Globus pallidus (tissue), 1 donor: Measurements from ENCODE around the gene EVI2A.
A peak's percentile ranks its signal among the peaks of the same experiment; 100 is the strongest.
"Not testable (repeated sequence)": the region's sequence is repeated elsewhere in the genome, so short reads cannot be mapped to it uniquely, and the experiment has no call there.

Experiments
- DNase-seq: peaks from one replicate; pipeline ENCODE4 v3.0.0-alpha.2; 2015; ENCODE audit warnings: low spot score

EVI2A gene, protein sequence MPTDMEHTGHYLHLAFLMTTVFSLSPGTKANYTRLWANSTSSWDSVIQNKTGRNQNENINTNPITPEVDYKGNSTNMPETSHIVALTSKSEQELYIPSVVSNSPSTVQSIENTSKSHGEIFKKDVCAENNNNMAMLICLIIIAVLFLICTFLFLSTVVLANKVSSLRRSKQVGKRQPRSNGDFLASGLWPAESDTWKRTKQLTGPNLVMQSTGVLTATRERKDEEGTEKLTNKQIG

DNA sequence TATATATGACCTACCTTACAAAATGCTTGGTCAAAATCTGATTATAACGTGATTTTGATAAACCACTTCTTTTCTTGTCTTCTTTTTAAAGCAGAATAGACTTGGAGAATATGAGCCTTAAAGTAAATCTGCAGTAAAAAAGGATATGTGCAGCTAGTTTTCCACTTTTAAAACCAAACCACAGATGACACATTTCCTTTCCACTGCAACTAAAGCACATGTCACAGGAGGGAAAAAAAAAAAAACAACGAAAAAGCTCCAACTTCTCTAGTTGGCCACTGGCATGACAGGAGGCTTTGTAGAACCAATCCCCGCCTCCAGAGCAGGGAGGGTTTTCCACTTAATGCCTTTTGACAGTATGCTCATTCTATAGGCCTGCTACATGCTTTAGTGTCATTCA, at the start of gene EVI2A:
TSS of gene EVI2A (minus strand) at position 142 of the 400 bp plus-strand sequence. CDS start 2,609 bp downstream, outside the sequence.
- peak; percentile 94 for DNase-seq

DNA sequence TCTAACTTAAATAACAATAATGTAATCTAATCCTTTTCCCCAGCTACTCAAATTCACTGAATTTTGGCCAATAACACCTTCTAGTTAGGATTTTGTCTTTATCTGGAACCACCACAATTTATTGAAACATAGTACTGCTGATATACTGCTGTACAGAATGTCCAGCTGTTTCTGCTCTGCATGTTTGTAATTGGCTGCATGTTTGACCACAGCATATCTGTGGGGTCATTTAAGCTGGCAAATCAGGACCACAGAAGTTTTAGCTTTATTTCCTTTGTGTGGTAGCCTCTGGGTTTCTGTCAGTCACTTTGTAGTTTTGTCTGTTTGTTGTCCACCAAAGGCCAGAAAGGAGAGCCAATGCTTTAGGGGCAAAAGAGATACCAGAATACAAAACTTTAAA, 47.8 kb upstream of the EVI2A start:
- no peak for DNase-seq

DNA sequence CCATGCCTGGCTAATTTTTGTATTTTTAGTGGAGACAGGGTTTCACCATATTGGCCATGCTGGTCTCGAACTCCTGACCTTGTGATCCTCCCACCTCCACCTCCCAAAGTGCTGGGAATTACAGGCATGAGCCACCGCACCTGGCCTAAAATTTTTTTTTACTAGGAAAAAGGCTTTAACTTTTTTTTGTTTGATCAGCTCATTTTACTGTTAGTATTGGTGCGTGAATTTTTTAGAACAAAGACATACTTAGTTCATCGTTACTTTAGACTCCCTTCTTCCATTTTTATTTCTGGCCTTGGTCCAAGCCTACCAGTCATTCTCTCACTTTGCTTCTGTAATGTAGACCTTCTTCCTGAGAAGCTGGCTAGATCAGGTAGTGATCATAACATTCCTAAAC, 44.7 kb upstream of the EVI2A start:
- DNase-seq = no peak

DNA sequence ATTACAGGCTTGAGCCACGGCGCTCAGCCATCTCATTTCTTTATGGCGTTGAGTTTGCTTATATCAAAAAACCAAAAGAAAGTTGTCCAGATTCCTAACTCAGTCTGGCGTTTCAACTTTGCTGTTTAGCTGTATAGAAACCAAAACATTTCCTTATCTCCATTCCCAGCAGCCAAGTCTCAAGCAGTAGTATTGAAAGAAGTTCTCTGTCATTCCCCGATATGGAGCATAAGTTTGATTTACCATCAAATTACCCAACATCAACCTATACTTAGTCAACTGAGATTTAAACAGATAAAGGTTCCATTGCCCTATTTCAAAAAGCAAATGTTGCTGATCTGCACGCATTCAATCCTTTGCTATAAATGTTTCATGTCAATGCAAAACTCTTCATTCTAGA, 42.6 kb upstream of the EVI2A start:
- no peak for DNase-seq

DNA sequence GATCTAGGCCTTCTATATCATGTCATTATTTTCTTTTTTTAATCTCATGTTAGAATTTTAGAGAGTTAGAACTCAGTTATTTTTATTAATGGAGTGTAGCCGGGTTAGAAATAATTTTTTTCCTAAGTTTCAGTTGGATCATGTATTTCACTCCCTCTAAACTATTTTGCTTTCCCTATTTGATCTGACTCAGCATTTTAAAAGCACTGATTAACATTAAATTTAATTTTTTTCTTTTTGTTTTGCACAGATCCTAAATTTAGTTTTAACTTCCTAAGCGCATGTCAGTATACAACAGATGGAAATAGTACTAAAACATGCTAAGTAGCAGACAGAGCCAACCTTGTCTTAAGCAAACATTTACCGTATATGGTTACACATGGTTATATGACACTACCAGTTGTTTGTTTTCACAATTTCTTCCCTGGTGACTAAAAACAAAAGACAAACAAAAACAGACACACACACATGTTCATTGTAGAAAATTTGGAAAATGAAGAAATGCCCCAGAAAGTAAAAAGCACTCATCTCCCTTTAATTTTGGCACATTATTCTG, 36.5 kb upstream of the EVI2A start:
- no peak for DNase-seq

DNA sequence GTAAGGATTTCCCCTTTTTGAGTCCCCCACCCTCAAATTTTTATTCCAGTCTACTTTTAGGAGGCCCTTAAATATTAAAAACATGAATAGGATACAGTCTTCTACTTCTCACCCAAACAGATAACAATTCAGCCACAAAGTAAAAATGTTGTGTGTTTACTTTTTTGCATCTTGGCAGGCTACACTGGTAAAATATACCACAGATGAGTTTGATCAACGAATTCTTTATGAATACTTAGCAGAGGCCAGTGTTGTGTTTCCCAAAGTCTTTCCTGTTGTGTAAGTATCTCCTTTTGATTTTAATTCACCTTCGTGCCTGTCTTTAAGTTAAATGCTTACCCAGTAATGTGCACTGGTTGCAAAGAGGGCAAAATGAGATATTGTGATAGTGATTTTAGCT, 35.7 kb upstream of the EVI2A start:
- no peak for DNase-seq

DNA sequence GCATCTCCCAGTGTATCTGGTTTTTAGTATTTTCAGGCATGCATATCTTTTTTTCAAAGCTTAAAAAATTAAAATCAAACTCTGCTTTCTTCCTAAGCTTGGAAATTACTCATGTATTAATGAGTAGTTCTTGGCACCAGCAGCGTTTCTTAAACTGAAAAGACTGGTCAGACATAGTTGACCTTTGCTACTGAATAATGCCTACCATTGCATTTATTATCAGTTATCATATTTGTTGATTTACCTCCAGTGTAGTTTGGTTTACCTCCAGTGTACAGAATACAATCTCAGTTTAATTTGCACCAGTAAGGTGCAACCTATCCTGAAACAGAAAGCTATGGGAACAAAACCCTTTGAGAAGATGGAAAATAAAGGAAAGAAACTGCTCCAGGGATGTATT, 34.5 kb upstream of the EVI2A start:
- no peak for DNase-seq

DNA sequence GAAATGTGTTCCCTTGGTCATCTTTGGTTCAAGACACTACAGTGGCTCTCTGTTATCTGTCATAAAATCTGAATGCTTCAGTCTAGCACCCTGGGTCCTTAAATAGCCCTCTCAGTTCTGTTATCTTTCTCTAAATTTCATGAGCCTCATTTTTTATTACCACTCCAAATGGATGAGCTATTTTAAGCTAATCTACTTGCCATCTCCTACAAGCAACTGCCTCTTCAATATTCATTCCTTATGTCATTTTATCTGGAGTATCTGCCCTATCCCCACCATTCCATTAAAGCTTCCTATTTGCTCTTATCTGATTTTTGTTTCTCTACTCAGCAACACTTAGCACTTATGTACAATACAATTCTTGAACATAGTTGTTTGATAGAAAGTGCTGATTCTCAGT, 28.0 kb upstream of the EVI2A start:
- no peak for DNase-seq

DNA sequence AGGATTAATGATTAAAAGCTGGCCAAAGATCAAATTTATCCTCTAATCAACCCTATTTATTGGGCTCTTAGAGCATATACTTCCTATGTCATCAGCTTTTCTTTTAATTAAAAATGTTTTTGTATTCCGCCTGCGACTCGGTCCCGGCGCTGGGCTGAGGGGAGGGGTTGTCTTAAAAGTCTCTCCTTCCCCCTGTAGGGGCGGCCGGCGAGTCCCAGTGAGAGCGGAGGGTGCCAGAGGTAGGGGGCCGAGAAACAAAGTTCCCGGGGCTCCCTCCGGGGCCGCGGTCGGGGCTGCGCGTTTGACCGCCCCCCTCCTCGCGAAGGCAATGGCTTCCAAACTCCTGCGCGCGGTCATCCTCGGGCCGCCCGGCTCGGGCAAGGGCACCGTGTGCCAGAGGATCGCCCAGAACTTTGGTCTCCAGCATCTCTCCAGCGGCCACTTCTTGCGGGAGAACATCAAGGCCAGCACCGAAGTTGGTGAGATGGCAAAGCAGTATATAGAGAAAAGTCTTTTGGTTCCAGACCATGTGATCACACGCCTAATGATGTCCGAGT, 23.8 kb upstream of the EVI2A start:
- DNase-seq = not testable (repeated sequence)

DNA sequence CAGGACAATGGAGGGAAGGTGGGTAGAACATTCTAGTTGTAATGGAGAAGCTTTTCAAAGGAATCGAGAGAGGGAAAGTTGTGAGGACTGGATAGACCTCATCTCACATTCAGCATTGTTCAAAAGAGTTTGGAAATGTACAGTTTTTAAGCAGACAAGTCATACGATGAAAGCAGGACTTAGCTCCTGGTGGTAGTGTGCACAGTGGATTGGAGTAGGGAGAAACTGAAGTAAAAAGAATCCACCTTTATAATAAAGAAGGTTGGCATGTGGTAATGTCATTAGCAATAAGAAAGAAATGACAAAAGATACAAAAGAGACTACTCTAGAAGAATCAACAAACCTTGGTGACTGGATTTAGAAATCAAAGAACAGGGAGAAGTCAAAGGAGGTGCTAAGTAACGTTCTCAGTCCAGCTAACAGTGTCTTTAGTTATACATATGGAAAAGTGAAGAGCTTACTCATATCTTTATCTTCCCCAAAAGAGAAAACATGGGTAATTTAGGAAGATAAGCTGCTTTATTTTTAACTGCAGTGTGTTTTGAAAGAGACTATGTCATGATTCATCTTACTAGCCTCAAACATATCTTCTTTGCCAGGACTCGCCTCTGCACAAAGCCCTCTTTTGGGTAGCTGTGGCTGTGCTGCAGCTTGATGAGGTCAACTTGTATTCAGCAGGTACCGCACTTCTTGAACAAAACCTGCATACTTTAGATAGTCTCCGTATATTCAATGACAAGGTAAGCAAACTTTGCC, 18.7 kb upstream of the EVI2A start:
- no peak for DNase-seq

DNA sequence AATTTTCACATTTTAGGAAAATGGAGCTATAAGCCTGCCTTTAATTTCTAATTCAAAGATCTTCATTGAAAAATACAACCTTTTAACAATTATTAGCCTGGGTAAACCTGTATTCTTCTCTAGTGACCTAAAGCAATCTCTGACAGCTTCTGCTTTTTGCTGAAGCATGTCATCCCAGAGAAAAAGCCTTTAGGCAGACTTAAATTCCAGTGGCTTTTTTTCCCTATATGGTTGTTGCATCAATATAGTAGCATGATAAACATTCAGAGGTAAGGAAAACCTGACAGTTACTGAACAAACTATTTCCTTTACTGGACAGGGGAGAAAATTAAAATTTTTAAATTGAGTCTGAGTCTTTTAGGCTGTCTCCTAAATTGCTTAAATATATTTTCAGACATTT, 7.8 kb upstream of the EVI2A start:
- DNase-seq = no peak

DNA sequence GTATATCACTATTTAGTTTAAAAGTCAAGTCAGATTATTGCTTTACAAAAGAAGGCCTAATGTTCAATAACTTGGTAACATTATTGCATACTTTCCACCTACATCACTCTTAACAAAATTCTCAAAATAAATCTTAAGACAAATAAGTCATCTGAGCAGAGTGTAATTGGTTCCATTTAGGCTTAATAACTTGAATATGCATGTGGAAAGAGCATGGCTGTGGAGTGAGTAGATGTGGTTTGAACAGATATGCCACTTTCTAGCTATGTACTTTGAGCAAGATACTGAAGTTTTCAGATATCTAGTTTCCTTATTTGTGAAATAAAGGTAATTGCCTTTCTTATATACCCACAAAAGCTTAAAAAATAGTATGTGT, 6.7 kb upstream of the EVI2A start:
- DNase-seq = no peak

DNA sequence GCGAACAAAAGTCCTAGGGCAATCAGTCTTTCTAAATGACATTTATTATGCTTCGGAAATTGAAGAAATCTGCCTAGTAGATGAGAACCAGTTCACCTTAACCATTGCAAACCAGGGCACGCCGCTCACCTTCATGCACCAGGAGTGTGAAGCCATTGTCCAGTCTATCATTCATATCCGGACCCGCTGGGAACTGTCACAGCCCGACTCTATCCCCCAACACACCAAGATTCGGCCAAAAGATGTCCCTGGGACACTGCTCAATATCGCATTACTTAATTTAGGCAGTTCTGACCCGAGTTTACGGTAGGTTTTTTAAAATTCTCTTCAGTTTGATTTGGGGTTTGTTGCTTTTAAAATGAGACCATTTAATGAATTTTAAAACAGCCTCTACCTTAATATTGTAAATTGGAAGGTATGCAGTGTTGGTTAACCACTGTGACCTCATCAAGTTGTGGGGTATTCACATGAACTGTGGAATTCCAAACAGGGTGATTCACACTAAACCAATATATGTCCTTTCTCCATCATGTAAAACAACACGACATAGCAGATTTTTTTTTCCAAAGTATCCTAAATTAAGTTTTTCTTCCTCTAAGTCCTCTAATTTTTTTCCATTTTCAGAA, 6.2 kb upstream of the EVI2A start:
- no peak for DNase-seq

DNA sequence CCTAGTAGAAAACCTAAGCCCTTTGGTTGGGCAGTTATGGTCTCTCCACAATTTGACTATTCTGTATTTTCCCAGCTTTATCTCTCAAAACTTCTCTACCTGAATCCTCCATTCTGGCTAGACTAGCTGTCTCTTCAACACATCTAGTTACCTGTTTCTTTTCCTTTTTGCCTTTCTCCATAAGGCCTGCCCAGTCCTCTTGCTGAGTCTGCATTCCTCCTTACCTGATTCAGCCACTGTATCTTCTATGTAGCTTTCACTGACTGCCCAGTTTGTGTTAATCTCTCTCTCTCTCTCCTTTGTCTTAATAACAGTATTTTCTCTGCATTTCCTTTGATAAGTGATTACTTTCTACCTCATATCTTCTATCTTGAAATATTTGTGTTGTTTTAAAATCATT, 2.1 kb upstream of the EVI2A start:
- DNase-seq = no peak

DNA sequence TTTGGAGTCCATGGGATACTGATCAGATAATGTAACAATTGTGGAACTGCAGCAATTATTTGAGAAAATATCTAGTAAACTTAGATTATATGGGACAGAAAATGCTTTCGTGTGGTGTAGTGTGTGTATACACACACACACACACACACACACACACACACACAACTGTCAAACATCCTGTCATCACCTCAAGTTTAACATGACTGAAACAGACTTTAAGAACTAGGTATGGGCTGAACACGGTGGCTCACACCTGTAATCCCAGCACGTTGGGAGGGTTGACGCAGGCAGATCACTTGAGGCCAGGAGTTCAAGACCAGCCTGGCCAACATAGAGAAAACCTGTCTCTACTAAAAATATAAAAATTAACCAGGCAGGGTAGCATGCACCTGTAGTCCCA, 544 bp upstream of the EVI2A start:
- DNase-seq = no peak

DNA sequence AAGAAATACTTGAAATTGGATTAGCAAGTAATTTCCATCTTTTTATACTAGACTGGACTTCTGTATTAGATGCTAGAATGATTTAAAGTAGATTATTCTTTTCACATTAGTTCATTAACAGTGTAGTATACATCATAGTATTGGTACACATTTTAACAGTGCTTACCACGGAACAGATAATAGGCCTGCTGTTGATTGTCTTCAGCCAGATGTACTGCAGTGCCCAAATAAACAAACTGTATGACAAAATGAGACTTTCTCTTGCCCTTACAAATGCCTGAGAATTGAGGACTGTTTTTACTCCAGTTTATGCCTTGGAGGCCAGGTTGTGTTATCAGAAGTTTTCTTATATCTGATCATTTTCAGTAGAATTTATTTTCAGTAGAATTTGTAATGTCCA, 631 bp downstream of the EVI2A start:
- peak; percentile 83 for DNase-seq

DNA sequence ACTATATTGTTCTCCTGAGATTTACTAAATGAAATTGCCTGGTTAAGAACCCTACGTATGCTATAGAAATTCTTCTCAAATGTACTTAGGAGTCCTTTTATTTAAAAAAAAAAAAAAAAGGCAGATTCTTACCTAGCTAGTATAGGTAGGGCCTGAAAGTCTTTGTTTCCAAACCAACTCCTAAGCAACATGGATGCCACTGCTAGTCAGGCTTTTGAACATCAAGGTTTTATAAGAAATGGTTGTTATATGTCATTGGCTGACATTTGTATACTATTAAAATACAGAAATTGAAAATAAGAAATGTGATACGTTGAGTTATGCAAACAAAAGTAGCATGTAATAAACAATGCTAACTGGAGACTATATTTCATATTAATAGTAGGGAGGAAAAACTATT, 1.2 kb downstream of the EVI2A start:
- no peak for DNase-seq

DNA sequence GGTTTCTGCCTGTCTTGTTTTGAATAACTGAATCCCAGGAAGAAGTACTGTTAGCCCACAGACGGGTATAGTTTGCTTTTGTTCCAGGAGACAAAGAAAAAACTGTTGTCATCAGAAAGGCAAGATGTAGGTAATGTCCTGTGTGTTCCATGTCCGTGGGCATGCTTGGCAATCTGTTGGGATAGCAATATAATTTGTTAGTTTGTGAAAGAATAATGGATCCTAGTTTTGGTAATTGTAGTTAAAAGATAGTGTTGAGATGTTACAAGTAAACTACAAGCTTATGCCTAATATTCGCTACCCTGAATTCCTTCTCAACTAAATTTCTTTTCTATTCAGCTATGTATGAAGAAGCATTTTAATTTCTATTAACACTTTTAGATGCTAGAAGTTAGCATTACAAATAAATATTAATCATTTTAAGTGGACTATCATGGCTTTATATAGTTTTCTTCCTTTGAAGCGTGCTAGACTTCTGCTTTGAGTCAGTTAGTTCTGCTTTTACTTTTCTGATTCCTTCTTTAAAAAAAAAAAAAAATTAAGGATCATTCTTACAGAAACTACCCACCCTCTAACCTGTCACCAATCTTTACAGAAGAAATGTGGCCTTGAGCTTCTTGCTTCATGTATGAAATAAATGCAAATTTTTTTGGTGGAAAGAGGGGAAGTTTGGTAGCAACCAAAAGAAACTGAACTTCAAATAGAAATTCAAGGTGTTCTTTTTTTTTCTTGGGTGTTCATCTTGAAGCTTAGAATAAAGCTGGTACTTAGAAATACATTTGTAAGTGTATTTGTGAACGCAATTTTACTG, 2.4 kb downstream of the EVI2A start:
- no peak for DNase-seq

DNA sequence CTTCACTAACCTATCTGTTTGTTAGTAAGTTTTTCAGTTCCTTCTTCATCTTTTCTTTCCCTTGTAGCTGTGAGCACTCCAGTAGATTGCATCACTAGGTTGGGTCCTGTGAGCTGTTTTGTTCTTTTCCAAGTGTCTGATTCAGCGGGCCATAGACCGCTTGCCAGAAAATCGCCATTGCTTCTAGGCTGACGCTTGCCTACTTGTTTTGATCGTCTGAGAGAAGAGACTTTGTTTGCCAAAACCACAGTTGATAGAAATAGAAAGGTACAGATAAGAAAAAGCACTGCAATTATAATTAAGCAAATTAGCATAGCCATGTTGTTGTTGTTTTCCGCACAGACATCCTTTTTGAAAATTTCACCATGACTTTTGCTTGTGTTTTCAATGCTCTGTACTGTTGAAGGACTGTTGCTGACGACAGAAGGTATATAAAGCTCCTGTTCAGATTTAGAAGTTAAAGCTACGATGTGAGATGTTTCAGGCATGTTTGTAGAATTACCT, 3.1 kb downstream of the EVI2A start:
- peak; percentile 94 for DNase-seq

DNA sequence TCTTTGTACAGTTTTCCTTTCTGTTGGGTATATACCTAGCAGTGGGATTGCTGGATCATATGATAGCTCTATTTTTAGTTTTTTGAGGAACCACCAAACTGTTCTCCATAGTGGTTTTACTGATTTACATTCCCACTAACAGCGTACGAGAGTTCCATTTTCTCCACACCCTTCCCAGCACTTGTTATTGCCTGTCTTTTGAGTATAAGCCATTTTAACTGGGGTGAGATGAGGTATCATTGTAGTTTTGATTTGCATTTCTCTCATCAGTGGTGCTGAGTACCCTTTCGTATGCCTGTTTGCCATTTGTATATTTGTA, 6.7 kb downstream of the EVI2A start:
- DNase-seq = no peak

DNA sequence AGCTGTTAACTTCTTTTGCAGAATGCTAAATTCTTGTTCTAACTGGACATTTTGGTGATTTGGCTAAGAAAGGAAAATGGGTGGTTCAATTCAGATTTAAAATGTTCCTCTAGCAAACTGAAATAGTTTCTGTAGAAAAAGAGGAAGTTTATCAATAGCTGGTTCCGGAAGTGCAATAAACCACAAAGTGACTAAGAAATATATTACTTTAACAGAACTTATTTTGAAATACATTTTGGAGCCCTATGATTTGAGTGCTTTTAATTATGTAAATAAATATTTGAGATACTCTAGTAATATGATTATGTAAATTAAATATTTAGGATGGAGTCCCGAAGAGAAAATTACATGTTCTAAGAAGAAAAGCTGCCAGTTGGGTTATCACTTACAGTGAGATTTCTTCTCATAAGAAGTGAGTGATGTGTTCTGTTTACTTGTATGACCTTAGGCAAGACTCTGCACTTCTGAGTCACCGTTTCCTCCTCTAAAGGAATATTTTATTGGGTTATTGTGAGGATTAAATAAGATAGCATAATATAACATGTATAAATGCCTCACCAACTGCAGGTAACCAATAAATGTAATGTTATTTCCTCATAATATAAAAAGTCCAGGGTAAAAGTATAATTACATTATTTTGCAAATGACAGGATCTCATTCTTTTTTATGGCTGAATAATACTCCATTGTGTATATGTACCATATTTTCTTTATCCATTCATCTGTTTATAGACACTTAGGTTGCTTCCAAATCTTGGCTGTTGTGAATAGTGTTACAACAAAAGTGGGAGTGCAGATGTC, 7.2 kb downstream of the EVI2A start, which contains the start of gene EVI2B:
TSS of gene EVI2B (minus strand) at position 73 of the 800 bp plus-strand sequence. CDS start 8,445 bp downstream, outside the sequence.
- no peak for DNase-seq
